ENCODE results near the gene S1PR4.

GRCh38 chr19:3176715-3177501, 1.7 kb upstream of the S1PR4 start:
- no peak for TF ChIP-seq POLR2A (IDR thresholded peaks at IDR 0.05; ENCODE audit: low read depth, low read length)
- TF ChIP-seq TAF1 (IDR thresholded peaks at IDR 0.05; ENCODE audit: borderline replicate concordance, low read depth, low read length): no peak
- no peak for TF ChIP-seq POLR2AphosphoS5 (IDR thresholded peaks at IDR 0.05; ENCODE audit: low read depth, low read length)

All from GM12892 (cell line).